IMR-90 (cell line): ENCODE data around the gene TANGO2. TPM values are rescaled to one million over a fixed set of nuclear protein-coding genes. Genes with fewer than 3 reads are reported as not detected.

Source experiments
- ATAC-seq: fragments of 200-7000 bp; cut with Tn5 transposase; 2 replicates; pipeline ENCODE4 v1.9.1; 2020; ENCODE audit warnings: low read depth, mild to moderate bottlenecking, moderate library complexity
- BruUV-seq: library from RNA; stranded (reverse); fragments of 400-500 nt; replicated peaks from 2 replicates; lab custom pipeline; 2021; lab: Mats Ljungman, UMichigan
- CTCF ChIA-PET: fragments of 300-600 bp; formaldehyde crosslinking; extraction: SDS; loops from one replicate; lab custom pipeline; 2021; ENCODE audit warnings: antibody characterized with exemption; lab: Yijun Ruan, JAX
- POLR2A ChIA-PET: fragments of 300-600 bp; sonication (Branson Sonifier 250); formaldehyde crosslinking; loops from one replicate; lab custom pipeline; 2022; ENCODE audit warnings: antibody characterized with exemption; ENCODE audit not compliant: unreplicated experiment; lab: Charles Lee
- DNase-seq: peaks from one replicate; pipeline ENCODE4 v3.0.0; 2013
- H2AFZ ChIP-seq: replicated peaks from 2 replicates; pipeline ENCODE3; 2013; ENCODE audit warnings: low read length, mild to moderate bottlenecking; ENCODE audit not compliant: poor library complexity
- H2AK5ac ChIP-seq: 2 replicates; pipeline ENCODE4 v1.6.1; 2013; ENCODE audit warnings: low read depth, low read length, inconsistent platforms
- H2AK9ac ChIP-seq: replicated peaks from 2 replicates; pipeline ENCODE3; 2013; ENCODE audit warnings: mild to moderate bottlenecking, low read depth, low read length, moderate library complexity; ENCODE audit not compliant: poor library complexity
- H2BK120ac ChIP-seq: 2 replicates; pipeline ENCODE4 v1.6.1; 2013; ENCODE audit warnings: low read depth, low read length, inconsistent platforms
- H2BK15ac ChIP-seq: 3 replicates; pipeline ENCODE4 v1.6.1; 2013; ENCODE audit warnings: low read depth, low read length, inconsistent platforms
- H2BK20ac ChIP-seq: 2 replicates; pipeline ENCODE4 v1.6.1; 2013; ENCODE audit warnings: low read depth, mild to moderate bottlenecking, inconsistent platforms, low read length, moderate library complexity
- H2BK5ac ChIP-seq: 2 replicates; pipeline ENCODE4 v1.6.1; 2013; ENCODE audit warnings: mild to moderate bottlenecking, low read depth, low read length, inconsistent platforms; ENCODE audit not compliant: poor library complexity, severe bottlenecking
- H3K14ac ChIP-seq: replicated peaks from 2 replicates; pipeline ENCODE4 v1.6.1; 2013; ENCODE audit warnings: low read depth, low read length, inconsistent platforms
- H3K18ac ChIP-seq: 2 replicates; pipeline ENCODE4 v1.6.1; 2013; ENCODE audit warnings: low read depth, low read length, control low read depth
- H3K23ac ChIP-seq: 2 replicates; pipeline ENCODE4 v1.6.1; 2013; ENCODE audit warnings: low read depth, low read length, inconsistent platforms
- H3K27ac ChIP-seq: 2 replicates; pipeline ENCODE4 v1.5.1; 2013; ENCODE audit warnings: mild to moderate bottlenecking, control low read depth, low read length; ENCODE audit not compliant: insufficient read depth
- H3K27me3 ChIP-seq: 2 replicates; pipeline ENCODE4 v1.6.1; 2013; ENCODE audit warnings: low read length; ENCODE audit not compliant: control insufficient read depth, insufficient read depth
- H3K36me3 ChIP-seq: 2 replicates; pipeline ENCODE4 v1.6.1; 2013; ENCODE audit warnings: low read length, mixed read lengths; ENCODE audit not compliant: control insufficient read depth, insufficient read depth
- H3K4ac ChIP-seq: 2 replicates; pipeline ENCODE4 v1.6.1; 2013; ENCODE audit warnings: low read depth, low read length, inconsistent platforms
- H3K4me1 ChIP-seq: 2 replicates; pipeline ENCODE4 v1.6.1; 2013; ENCODE audit warnings: low read length, mixed read lengths; ENCODE audit not compliant: control insufficient read depth, insufficient read depth
- H3K4me2 ChIP-seq: 2 replicates; pipeline ENCODE4 v1.6.1; 2013; ENCODE audit warnings: low read depth, mild to moderate bottlenecking, control low read depth, low read length, moderate library complexity
- H3K4me3 ChIP-seq: 2 replicates; pipeline ENCODE4 v1.5.1; 2013; ENCODE audit warnings: low read depth, mild to moderate bottlenecking, control low read depth, low read length, moderate library complexity; ENCODE audit not compliant: insufficient read depth
- H3K56ac ChIP-seq: 2 replicates; pipeline ENCODE4 v1.6.1; 2013; ENCODE audit warnings: low read length, inconsistent platforms; ENCODE audit not compliant: insufficient read depth; ENCODE audit errors: extremely low read depth
- H3K79me1 ChIP-seq, 2 experiments: 2 replicates each; pipeline ENCODE4 v1.6.1; 2013; ENCODE audit warnings: low read length in 2 of 2, inconsistent platforms in 1 of 2, low read depth in 1 of 2
- H3K9ac ChIP-seq: 2 replicates; pipeline ENCODE4 v1.6.1; 2013; ENCODE audit warnings: low read depth, low read length, control low read depth
- H3K9me1 ChIP-seq: 2 replicates; pipeline ENCODE4 v1.6.1; 2013; ENCODE audit warnings: low read length, inconsistent platforms; ENCODE audit not compliant: insufficient read depth
- H3K9me3 ChIP-seq: 2 replicates; pipeline ENCODE4 v1.6.1; 2013; ENCODE audit warnings: low read length; ENCODE audit not compliant: control insufficient read depth, insufficient read depth
- H4K20me1 ChIP-seq: 2 replicates; pipeline ENCODE4 v1.6.1; 2013; ENCODE audit warnings: low read length, inconsistent platforms; ENCODE audit not compliant: insufficient read depth
- H4K5ac ChIP-seq: 2 replicates; pipeline ENCODE4 v1.6.1; 2013; ENCODE audit warnings: mild to moderate bottlenecking, low read depth, low read length, control low read depth
- H4K8ac ChIP-seq, 2 experiments: 2 replicates each; pipeline ENCODE4 v1.6.1; 2013; ENCODE audit warnings: low read depth in 2 of 2, low read length in 2 of 2, control low read depth in 1 of 2, inconsistent platforms in 1 of 2
- H4K91ac ChIP-seq: 2 replicates; pipeline ENCODE4 v1.6.1; 2013; ENCODE audit warnings: low read depth, low read length, inconsistent platforms; ENCODE audit not compliant: insufficient read depth
- BHLHE40 ChIP-seq: fragments of 150-350 bp; IDR thresholded peaks from 2 replicates; pipeline ENCODE4 v1.6.1; 2016; ENCODE audit warnings: mild to moderate bottlenecking, low read depth, low read length
- CEBPB ChIP-seq: IDR thresholded peaks from 2 replicates; pipeline ENCODE4 v1.6.1; 2012; ENCODE audit warnings: low read depth, low read length, improper control_type of control experiment
- CHD1 ChIP-seq: IDR thresholded peaks from 2 replicates; pipeline ENCODE4 v1.6.1; 2012; ENCODE audit warnings: low read depth, low read length, improper control_type of control experiment
- CTCF ChIP-seq: conservative IDR thresholded peaks from 2 replicates; pipeline ENCODE4 v1.5.1; 2012; ENCODE audit warnings: mild to moderate bottlenecking, low read depth, low read length, improper control_type of control experiment
- ELK1 ChIP-seq: fragments of 150-350 bp; IDR thresholded peaks from 2 replicates; pipeline ENCODE4 v1.6.1; 2016; ENCODE audit warnings: low read depth, mild to moderate bottlenecking, low read length, moderate library complexity, borderline replicate concordance
- FOS ChIP-seq: fragments of 150-350 bp; IDR thresholded peaks from 2 replicates; pipeline ENCODE4 v1.6.1; 2016; ENCODE audit warnings: low read depth, low read length
- MAFK ChIP-seq: IDR thresholded peaks from 2 replicates; pipeline ENCODE4 v1.6.1; 2012; ENCODE audit warnings: low read depth, low read length, improper control_type of control experiment
- MAZ ChIP-seq: IDR thresholded peaks from 2 replicates; pipeline ENCODE4 v1.6.1; 2012; ENCODE audit warnings: low read depth, mild to moderate bottlenecking, low read length, improper control_type of control experiment, moderate library complexity, borderline replicate concordance
- MXI1 ChIP-seq: IDR thresholded peaks from 2 replicates; pipeline ENCODE4 v1.6.1; 2012; ENCODE audit warnings: low read depth, mild to moderate bottlenecking, low read length, moderate library complexity, borderline replicate concordance
- NFE2L2 ChIP-seq: fragments of 150-350 bp; IDR thresholded peaks from 2 replicates; pipeline ENCODE4 v1.6.1; 2016; ENCODE audit warnings: low read depth, mild to moderate bottlenecking, low read length
- POLR2A ChIP-seq: IDR thresholded peaks from 2 replicates; pipeline ENCODE4 v1.6.1; 2012; ENCODE audit warnings: mild to moderate bottlenecking, low read depth, low read length
- RAD21 ChIP-seq: IDR thresholded peaks from 2 replicates; pipeline ENCODE4 v1.6.1; 2012; ENCODE audit warnings: low read length, improper control_type of control experiment
- RCOR1 ChIP-seq: IDR thresholded peaks from 2 replicates; pipeline ENCODE4 v1.6.1; 2012; ENCODE audit warnings: mild to moderate bottlenecking, low read length, improper control_type of control experiment; ENCODE audit not compliant: insufficient replicate concordance
- RFX5 ChIP-seq: IDR thresholded peaks from 2 replicates; pipeline ENCODE4 v1.8.0; 2012; ENCODE audit warnings: low read depth, mild to moderate bottlenecking, low read length, moderate library complexity
- USF2 ChIP-seq: fragments of 150-350 bp; IDR thresholded peaks from 2 replicates; pipeline ENCODE4 v1.6.1; 2017; ENCODE audit warnings: mild to moderate bottlenecking, antibody characterized with exemption, low read length, low read depth
- WGBS, 2 experiments: methylation state at CpG; one replicate each; pipeline versions ENCODE4 v1.1.5 to v1.1.7; 2013; ENCODE audit warnings: missing lambda C conversion rate in 2 of 2; ENCODE audit not compliant: insufficient read length in 1 of 2; ENCODE audit errors: extremely low coverage in 2 of 2; 5-methylcytosine and 5-hydroxymethylcytosine counted together
- dilution Hi-C: fragments of 300-500 bp; cut with HindIII; formaldehyde crosslinking; loops from one replicate; pipeline ENCODE4 v1.14.3; 2018; ENCODE audit warnings: low sequenced_read_pairs; ENCODE audit not compliant: unreplicated experiment
- in situ Hi-C: fragments of 300-500 bp; cut with MboI; formaldehyde crosslinking; loops from 3 replicates; pipeline ENCODE4 v1.14.3; 2019; ENCODE audit warnings: low sequenced_read_pairs, inconsistent platforms, mixed read lengths
- intact Hi-C: fragments of 100-400 bp; cut with micrococcal nuclease; formaldehyde crosslinking; loops from 2 replicates; pipeline ENCODE4 v1.10.0; 2022
- polyA plus RNA-seq, 3 experiments: library from polyadenylated mRNA; depleted of rRNA; stranded (reverse); fragments of >200 nt; gene quantifications; 2 replicates each; pipeline ENCODE4 v1.2.3, GENCODE V29; 2012; ENCODE audit warnings: low replicate concordance in 1 of 3
- total RNA-seq: library from RNA; depleted of rRNA; stranded (reverse); fragments of >200 nt; gene quantifications from 2 replicates; pipeline ENCODE4 v1.2.3, GENCODE V29; 2012

Gene TANGO2
- total and polyA plus RNA-seq, 2 of the 4 experiments (the other 2 are of a cell fraction), result 45.1 to 75.1 TPM

GRCh38 chr22:19998991-19999820 lies 21.7 kb upstream of the TANGO2 start:
- H3K18ac ChIP-seq, result no peak overlapping the region
- no peak overlapping the region for H3K4ac ChIP-seq
- peak overlapping the region; percentile 47 for H2AK9ac ChIP-seq
- no peaks in the 10 kb centered on the region for H3K79me1 ChIP-seq
- POLR2A ChIA-PET, result no interaction called here
- H3K9me3 ChIP-seq, result 0 out of 2 replicates have a peak, but pooled peaks cover under 1% of the 10 kb centered on the region
- no peak overlapping the region for H4K5ac ChIP-seq
- H3K27ac ChIP-seq, result no peak overlapping the region
- BruUV-seq, result no TSS peak
- no peak overlapping the region for H3K23ac ChIP-seq
- dilution Hi-C loops (no loop called here), intact Hi-C loops (no loop called here), in situ Hi-C loops (no loop called here)
- no peak overlapping the region for H2BK120ac ChIP-seq
- no peak overlapping the region for H3K14ac ChIP-seq
- WGBS, 2 experiments, result 72% methylated on average over 3 of the region's 8 CpGs; no CpG with 5 or more reads in 1 of the 2 experiments
- peaks cover 17% of the 10 kb centered on the region for H3K4me1 ChIP-seq
- no peak overlapping the region for H4K91ac ChIP-seq
- H3K4me3 ChIP-seq, result no peak overlapping the region
- peaks cover 2% of the 10 kb centered on the region; the same call in 1 of the 2 replicates for H3K27me3 ChIP-seq
- no peaks in the 10 kb centered on the region for H4K20me1 ChIP-seq
- H4K8ac ChIP-seq, result no peak overlapping the region
- no peak overlapping the region for H3K4me2 ChIP-seq
- CTCF ChIA-PET, result no interaction called here
- no peak overlapping the region for H2BK20ac ChIP-seq
- H2BK5ac ChIP-seq, result no peak overlapping the region
- H2AK5ac ChIP-seq, result no peak overlapping the region
- no peak for DNase-seq
- 0 out of 2 replicates have a peak, but pooled peaks cover 7% of the 10 kb centered on the region for H3K9me1 ChIP-seq
- H2AFZ ChIP-seq, result no peak overlapping the region
- H2BK15ac ChIP-seq, result no peak overlapping the region
- H3K36me3 ChIP-seq, result no peaks in the 10 kb centered on the region
- no peak overlapping the region for H3K9ac ChIP-seq
- no peak for ATAC-seq
- no peak overlapping the region for H3K56ac ChIP-seq
- TF ChIP-seq CHD1 (no peak), ELK1 (no peak), CEBPB (no peak), RCOR1 (no peak), MAFK (no peak), MXI1 (no peak), MAZ (no peak), RFX5 (no peak), BHLHE40 (no peak), FOS (no peak), NFE2L2 (no peak), USF2 (no peak), CTCF (no peak), RAD21 (no peak), POLR2A (no peak)
